H1 (cell line): ENCODE measurements around the gene CXCR1. TPM values are rescaled to one million over a fixed set of nuclear protein-coding genes. Genes with fewer than 3 reads are reported as not detected.

ENCODE experiments used
- CTCF ChIA-PET: fragments of 300-600 bp; sonication (Branson Sonifier 250); formaldehyde crosslinking; loops from one replicate; lab custom pipeline; 2021; ENCODE audit not compliant: partially characterized antibody; lab: Charles Lee
- POLR2A ChIA-PET: fragments of 300-600 bp; sonication (Branson Sonifier 250); formaldehyde crosslinking; loops from one replicate; lab custom pipeline; 2021; ENCODE audit warnings: inconsistent platforms; ENCODE audit not compliant: partially characterized antibody; lab: Charles Lee
- DNase-seq, 2 experiments: peaks; one replicate each; pipeline versions ENCODE4 v3.0.0 to v3.0.0-alpha.2; 2010 to 2022; ENCODE audit warnings: low spot score in 2 of 2, low read depth in 1 of 2, mixed read lengths in 1 of 2
- FAIRE-seq: peaks from 2 replicates; lab custom pipeline; 2011; peaks lifted over from hg19 to GRCh38; lab: Jason Lieb, UNC
- H2AFZ ChIP-seq: 2 replicates; pipeline ENCODE4 v1.8.1; 2012; ENCODE audit warnings: low read length, inconsistent platforms
- H2AK5ac ChIP-seq: 2 replicates; pipeline ENCODE4 v1.6.1; 2013; ENCODE audit warnings: low read depth, low read length
- H2BK120ac ChIP-seq: replicated peaks from 2 replicates; pipeline ENCODE3; 2013; ENCODE audit warnings: low read depth, low read length, inconsistent platforms
- H2BK12ac ChIP-seq: 2 replicates; pipeline ENCODE4 v1.6.1; 2013; ENCODE audit warnings: low read depth, low read length
- H2BK15ac ChIP-seq: 2 replicates; pipeline ENCODE4 v1.6.1; 2013; ENCODE audit warnings: low read length
- H2BK20ac ChIP-seq: 2 replicates; pipeline ENCODE4 v1.6.1; 2013; ENCODE audit warnings: low read length
- H2BK5ac ChIP-seq: 2 replicates; pipeline ENCODE4 v1.6.1; 2013; ENCODE audit warnings: low read depth, low read length
- H3K14ac ChIP-seq: 2 replicates; pipeline ENCODE4 v1.6.1; 2013; ENCODE audit warnings: inconsistent platforms; ENCODE audit not compliant: insufficient read length
- H3K18ac ChIP-seq: 2 replicates; pipeline ENCODE4 v1.6.1; 2013; ENCODE audit warnings: low read length; ENCODE audit errors: extremely low read depth
- H3K23ac ChIP-seq: 2 replicates; pipeline ENCODE4 v1.6.1; 2013; ENCODE audit warnings: inconsistent platforms; ENCODE audit not compliant: insufficient read length
- H3K23me2 ChIP-seq: 2 replicates; pipeline ENCODE4 v1.6.1; 2013; ENCODE audit warnings: low read depth, low read length
- H3K27ac ChIP-seq: 2 replicates; pipeline ENCODE4 v1.6.1; 2011; ENCODE audit warnings: low read depth, low read length, inconsistent platforms
- H3K27me3 ChIP-seq, 4 experiments: replicated peaks in 1 of 4; 1 replicate in 1 of 4; 2 replicates in 3 of 4; pipeline versions ENCODE4 v1.6.1 to v1.8.1; 2011 to 2013; ENCODE audit warnings: low read length in 3 of 4, mild to moderate bottlenecking in 3 of 4, inconsistent platforms in 2 of 4, mixed read lengths in 2 of 4, moderate library complexity in 1 of 4; ENCODE audit not compliant: control insufficient read depth in 3 of 4, insufficient read depth in 3 of 4; ENCODE audit errors: extremely low read depth in 1 of 4
- H3K36me3 ChIP-seq, 4 experiments: 2 replicates each; pipeline versions ENCODE4 v1.6.1 to v1.8.1; 2011 to 2013; ENCODE audit warnings: mild to moderate bottlenecking in 4 of 4, low read length in 3 of 4, moderate library complexity in 2 of 4, control low read depth in 1 of 4, inconsistent platforms in 1 of 4; ENCODE audit not compliant: insufficient read depth in 4 of 4, control insufficient read depth in 2 of 4
- H3K4ac ChIP-seq: replicated peaks from 2 replicates; pipeline ENCODE3; 2013; ENCODE audit warnings: low read length, low read depth, mixed read lengths, inconsistent platforms; ENCODE audit not compliant: insufficient read length
- H3K4me1 ChIP-seq, 4 experiments: replicated peaks in 1 of 4; 1 replicate in 1 of 4; 2 replicates in 3 of 4; pipeline versions ENCODE4 v1.6.1 to v1.8.1; 2011 to 2013; ENCODE audit warnings: low read length in 3 of 4, inconsistent platforms in 2 of 4, mixed read lengths in 1 of 4; ENCODE audit not compliant: insufficient read depth in 4 of 4, control insufficient read depth in 3 of 4
- H3K4me2 ChIP-seq, 2 experiments: 2 replicates each; pipeline versions ENCODE4 v1.6.1 to v1.8.1; 2011 to 2013; ENCODE audit warnings: low read depth in 2 of 2, low read length in 2 of 2, control low read depth in 1 of 2, inconsistent platforms in 1 of 2, mild to moderate bottlenecking in 1 of 2; ENCODE audit not compliant: insufficient read depth in 1 of 2
- H3K4me3 ChIP-seq, 4 experiments: fragments of 200-600, 300-600 bp in 1 of 4; sonication (generic), shearing (Covaris generic), sonication (Bioruptor Twin) in 1 of 4; 2 replicates each; pipeline versions ENCODE4 v1.5.1 to v1.8.1; 2011 to 2016; ENCODE audit warnings: low read length in 4 of 4, low read depth in 3 of 4, control low read depth in 2 of 4, inconsistent platforms in 2 of 4, mild to moderate bottlenecking in 2 of 4, mixed read lengths in 1 of 4, moderate library complexity in 1 of 4; ENCODE audit not compliant: insufficient read depth in 2 of 4; ENCODE audit errors: extremely low read depth in 1 of 4
- H3K56ac ChIP-seq: replicated peaks from 2 replicates; pipeline ENCODE3; 2013; ENCODE audit warnings: low read depth, mild to moderate bottlenecking, mixed read lengths, low read length, inconsistent platforms; ENCODE audit not compliant: insufficient read length
- H3K79me1 ChIP-seq: 2 replicates; pipeline ENCODE4 v1.6.1; 2013; ENCODE audit warnings: low read depth, low read length, control low read depth
- H3K79me2 ChIP-seq, 2 experiments: 2 replicates each; pipeline versions ENCODE4 v1.6.1 to v1.8.1; 2012 to 2013; ENCODE audit warnings: low read length in 2 of 2, mild to moderate bottlenecking in 2 of 2, inconsistent platforms in 1 of 2; ENCODE audit not compliant: insufficient read depth in 2 of 2, control insufficient read depth in 1 of 2
- H3K9ac ChIP-seq, 4 experiments: replicated peaks in 1 of 4; 1 replicate in 1 of 4; 2 replicates in 3 of 4; pipeline versions ENCODE4 v1.6.1 to v1.8.1; 2011 to 2013; ENCODE audit warnings: low read depth in 3 of 4, low read length in 3 of 4, control low read depth in 2 of 4, mild to moderate bottlenecking in 2 of 4, moderate library complexity in 2 of 4, inconsistent platforms in 1 of 4; ENCODE audit errors: extremely low read depth in 1 of 4
- H3K9me3 ChIP-seq, 2 experiments: 2 replicates each; pipeline versions ENCODE4 v1.6.1 to v1.8.1; 2012 to 2013; ENCODE audit warnings: mild to moderate bottlenecking in 2 of 2, moderate library complexity in 2 of 2, control low read depth in 1 of 2, inconsistent platforms in 1 of 2, low read depth in 1 of 2, low read length in 1 of 2, mixed read lengths in 1 of 2; ENCODE audit not compliant: insufficient read depth in 2 of 2
- H4K20me1 ChIP-seq, 2 experiments: replicated peaks in 1 of 2; 2 replicates each; pipeline versions ENCODE3 to v1.8.1; 2011 to 2013; ENCODE audit warnings: inconsistent platforms in 2 of 2, low read length in 2 of 2, mild to moderate bottlenecking in 1 of 2; ENCODE audit not compliant: insufficient read depth in 2 of 2, control insufficient read depth in 1 of 2
- H4K5ac ChIP-seq: 2 replicates; pipeline ENCODE4 v1.6.1; 2013; ENCODE audit warnings: low read length, low read depth, mixed read lengths, inconsistent platforms; ENCODE audit not compliant: insufficient read length
- H4K8ac ChIP-seq: 2 replicates; pipeline ENCODE4 v1.8.0; 2013; ENCODE audit warnings: mild to moderate bottlenecking, moderate library complexity, low read length, inconsistent platforms; ENCODE audit not compliant: insufficient read depth; ENCODE audit errors: extremely low read depth
- H4K91ac ChIP-seq: replicated peaks from 2 replicates; pipeline ENCODE3; 2013; ENCODE audit warnings: low read length, mixed read lengths, inconsistent platforms; ENCODE audit not compliant: insufficient read length
- TAF7 ChIP-seq: optimal IDR thresholded peaks from 2 replicates; pipeline ENCODE3; 2011; ENCODE audit warnings: low read depth, mild to moderate bottlenecking, inconsistent platforms, low read length, moderate library complexity, borderline replicate concordance
- WGBS, 2 experiments: shearing (Covaris generic) in 1 of 2; methylation state at CpG; one replicate each; pipeline versions ENCODE4 v1.1.6 to v1.1.7; 2013 to 2015; ENCODE audit warnings: low lambda C conversion rate in 2 of 2, mixed read lengths in 2 of 2, inconsistent platforms in 1 of 2, low coverage in 1 of 2, missing lambda C conversion rate in 1 of 2; ENCODE audit not compliant: insufficient replicate concordance in 2 of 2, insufficient coverage in 1 of 2, insufficient read length in 1 of 2; ENCODE audit errors: extremely low coverage in 1 of 2, missing lambda C conversion rate in 1 of 2; 5-methylcytosine and 5-hydroxymethylcytosine counted together
- polyA plus RNA-seq, 7 experiments: library from polyadenylated mRNA; depleted of rRNA in 3 of 7; stranded (reverse) in 5 of 7; unstranded in 2 of 7; fragments of >200 nt in 5 of 7; fragments of 200-250 nt in 2 of 7; gene quantifications; 1 replicate in 5 of 7; 2 replicates in 1 of 7; 4 replicates in 1 of 7; pipeline versions ENCODE4 v1.2.1 to v1.2.3, GENCODE V29; 2011 to 2013; ENCODE audit warnings: missing spikeins in 2 of 7, mixed read lengths in 2 of 7
- total RNA-seq: library from RNA; stranded (reverse); fragmentation: NEBNext Ultra II Directional; extraction: Animal tissue kit (Norgen Biotek cat#: 25700); gene quantifications from 2 replicates; pipeline ENCODE4 v1.2.1, GENCODE V29; 2021

The CXCR1 gene
- total and polyA plus RNA-seq, 2 of the 8 experiments (the other 6 are each of a cell fraction or from before 2014, with no cell fraction given), result not detected

GRCh38 chr2:218179782-218180181 lies 13.0 kb upstream of the CXCR1 start:
- Histone ChIP-seq H3K4me3 (no peak overlapping the region), H2BK120ac (no peak overlapping the region)
- CTCF ChIA-PET, result interaction anchor here (0.7 to 4.8 kb wide), 3 partner anchors 9 to 19 kb away, joined by 3 to 25 read pairs (median 6); partner anchors contain the start of gene CXCR1

More at GRCh38 chr2:218179782-218180181, 13.0 kb upstream of the CXCR1 start:
- Histone ChIP-seq H3K79me2 (no peaks in the 10 kb centered on the region), H3K36me3 (no peaks in the 10 kb centered on the region), H3K56ac (no peak overlapping the region), H3K14ac (no peak overlapping the region), H3K18ac (no peak overlapping the region), H2BK15ac (no peak overlapping the region), H4K91ac (no peak overlapping the region), H2BK5ac (no peak overlapping the region), H3K79me1 (no peaks in the 10 kb centered on the region), H2BK12ac (no peak overlapping the region), H2AK5ac (no peak overlapping the region), H3K4me1 (no peaks in the 10 kb centered on the region), H3K23me2 (no peaks in the 10 kb centered on the region), H3K23ac (no peak overlapping the region), H3K27ac (no peak overlapping the region), H3K9ac (no peak overlapping the region), H2AFZ (no peak overlapping the region), H2BK20ac (no peak overlapping the region), H4K5ac (no peak overlapping the region), H3K4me2 (no peak overlapping the region), H4K8ac (no peak overlapping the region), H3K9me3 (0 out of 4 replicates have a peak, but pooled peaks cover 0 to 2% of the 10 kb centered on the region in 2 experiments), H4K20me1 (no peaks in the 10 kb centered on the region), H3K27me3 (no peaks in the 10 kb centered on the region), H3K4ac (no peak overlapping the region)
- FAIRE-seq (no peak), DNase-seq (no peak)
- WGBS, 2 experiments, result 92% methylated on average over 4 of the region's 4 CpGs; no CpG with 5 or more reads in 1 of the 2 experiments
- POLR2A ChIA-PET, result no interaction called here
- TF ChIP-seq TAF7, result no peak
